ENCODE measurements around the gene ACHE.
A peak's percentile ranks its signal among the peaks of the same experiment; 100 is the strongest.
"Not testable (repeated sequence)": the region's sequence is repeated elsewhere in the genome, so short reads cannot be mapped to it uniquely, and the experiment has no call there.

Gene ACHE

DNA sequence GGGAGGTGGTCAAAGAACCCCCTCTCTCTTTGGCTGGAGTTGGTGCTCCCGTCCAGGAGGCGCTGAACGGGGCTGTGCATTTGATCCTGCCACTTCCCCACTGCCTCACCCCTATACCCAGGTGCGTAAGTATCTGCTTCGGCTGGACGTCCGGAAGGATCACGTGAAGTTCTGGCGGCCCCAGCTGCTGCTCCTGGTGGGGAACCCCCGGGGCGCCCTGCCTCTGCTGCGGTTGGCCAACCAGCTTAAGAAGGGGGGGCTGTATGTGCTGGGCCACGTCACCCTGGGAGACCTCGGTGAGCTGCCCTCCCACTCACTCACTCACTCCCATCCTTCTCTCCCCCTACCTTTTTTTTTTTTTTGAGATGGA lies 34.1 kb downstream of the ACHE start:
- no peak for DNase-seq (ENCODE audit: low read depth, low spot score)

- DNase-seq (ENCODE audit: low read depth, low spot score) = no peak
Measured at GRCh38 chr7:100860702-100861615, 34.7 kb downstream of the ACHE start.

GRCh38 chr7:100859856-100860255 lies 35.8 kb downstream of the ACHE start:
- DNase-seq (ENCODE audit: low read depth, low spot score) = no peak

DNA sequence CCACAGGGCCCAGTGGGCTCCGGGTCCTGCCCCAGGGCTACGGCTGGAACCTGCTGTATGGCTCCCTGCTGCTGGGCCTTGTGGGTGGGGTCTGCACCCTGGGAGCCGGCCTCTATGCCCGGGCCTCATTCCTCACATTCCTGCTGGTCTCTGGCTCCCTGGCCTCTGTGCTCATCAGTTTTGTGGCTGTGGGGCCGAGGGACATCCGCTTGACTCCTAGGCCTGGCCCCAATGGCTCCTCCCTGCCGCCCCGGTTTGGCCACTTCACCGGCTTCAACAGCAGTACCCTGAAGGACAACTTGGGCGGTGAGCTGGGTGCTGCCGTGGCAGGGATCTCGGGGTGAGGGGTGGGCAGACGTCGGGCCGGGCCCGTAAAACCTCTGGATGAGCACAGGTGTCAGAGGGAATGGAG lies 38.8 kb downstream of the ACHE start:
- no peak for DNase-seq (ENCODE audit: low read depth, low spot score)

GRCh38 chr7:100855515-100855914 lies 40.2 kb downstream of the ACHE start:
- no peak for DNase-seq (ENCODE audit: low read depth, low spot score)

DNA sequence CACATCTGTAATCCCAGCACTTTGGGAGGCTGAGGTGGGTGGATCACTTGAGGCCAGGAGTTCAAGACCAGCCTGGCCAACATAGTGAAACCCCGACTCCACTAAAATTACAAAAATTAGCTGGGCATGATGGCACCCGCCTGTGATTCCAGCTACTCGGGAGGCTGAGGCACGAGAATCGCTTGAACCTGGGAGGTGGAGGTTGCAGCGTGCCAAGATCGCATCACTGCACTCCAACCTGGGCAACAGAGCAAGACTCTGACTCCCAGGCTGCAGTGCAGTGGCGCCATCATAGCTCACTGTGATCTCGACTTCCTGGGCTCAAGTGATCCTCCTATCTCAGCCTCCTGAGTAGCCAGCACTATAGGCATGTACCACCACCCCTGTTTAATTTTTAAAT lies 40.8 kb downstream of the ACHE start:
- not testable (repeated sequence) for DNase-seq (ENCODE audit: low read depth, low spot score)

- no peak for DNase-seq (ENCODE audit: low read depth, low spot score)
Measured at GRCh38 chr7:100854146-100854895, 41.4 kb downstream of the ACHE start.

DNA sequence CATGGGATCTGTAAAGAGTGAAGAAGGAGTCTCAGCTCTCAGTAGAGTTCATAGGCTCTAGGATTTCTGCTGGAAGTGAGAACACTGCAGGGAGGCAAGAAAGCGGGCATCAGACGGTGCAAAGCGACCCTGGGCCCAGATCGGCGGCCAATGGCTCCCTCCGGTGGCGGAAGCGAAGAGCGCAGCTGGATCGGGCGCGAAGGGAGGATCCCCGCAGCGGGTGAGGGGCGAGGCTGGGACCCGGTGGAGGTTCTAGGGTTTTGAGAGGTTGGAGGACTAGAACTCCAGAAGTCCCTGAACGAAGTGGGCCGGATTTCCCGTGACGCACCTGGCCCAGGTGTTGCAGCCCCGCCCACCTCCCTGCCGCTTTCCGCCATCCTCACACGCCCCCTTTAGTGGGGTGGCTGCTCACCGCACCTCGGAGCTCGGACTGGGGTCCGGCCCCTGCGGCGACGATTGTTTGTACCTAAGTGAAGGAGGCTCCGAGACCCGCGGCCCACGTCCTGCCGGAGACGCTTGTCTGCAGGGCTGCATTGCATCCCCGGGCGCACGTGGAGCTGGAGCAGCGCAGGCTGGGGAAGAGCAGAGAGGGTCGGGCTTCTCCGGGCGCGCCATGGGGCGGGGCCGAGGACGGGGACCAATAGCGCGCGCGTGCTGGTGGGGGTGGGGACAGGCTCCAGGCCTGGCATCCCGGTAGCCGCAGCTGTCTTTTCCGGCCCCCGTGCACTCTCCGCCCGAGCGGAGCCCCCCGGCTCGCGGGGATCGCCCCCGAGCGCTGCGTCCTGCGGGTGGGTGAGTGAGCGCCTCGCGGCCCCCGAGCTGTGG lies 43.4 kb downstream of the ACHE start, which contains the start of gene SLC12A9:
Gene SLC12A9 (plus strand): TSS at position 666 of the 825 bp plus-strand sequence. CDS start 1,485 bp downstream, outside the sequence.
- DNase-seq (ENCODE audit: low read depth, low spot score) = peak; percentile 70

- no peak for DNase-seq (ENCODE audit: low read depth, low spot score)
Measured at GRCh38 chr7:100847360-100847759, 48.3 kb downstream of the ACHE start.

DNA sequence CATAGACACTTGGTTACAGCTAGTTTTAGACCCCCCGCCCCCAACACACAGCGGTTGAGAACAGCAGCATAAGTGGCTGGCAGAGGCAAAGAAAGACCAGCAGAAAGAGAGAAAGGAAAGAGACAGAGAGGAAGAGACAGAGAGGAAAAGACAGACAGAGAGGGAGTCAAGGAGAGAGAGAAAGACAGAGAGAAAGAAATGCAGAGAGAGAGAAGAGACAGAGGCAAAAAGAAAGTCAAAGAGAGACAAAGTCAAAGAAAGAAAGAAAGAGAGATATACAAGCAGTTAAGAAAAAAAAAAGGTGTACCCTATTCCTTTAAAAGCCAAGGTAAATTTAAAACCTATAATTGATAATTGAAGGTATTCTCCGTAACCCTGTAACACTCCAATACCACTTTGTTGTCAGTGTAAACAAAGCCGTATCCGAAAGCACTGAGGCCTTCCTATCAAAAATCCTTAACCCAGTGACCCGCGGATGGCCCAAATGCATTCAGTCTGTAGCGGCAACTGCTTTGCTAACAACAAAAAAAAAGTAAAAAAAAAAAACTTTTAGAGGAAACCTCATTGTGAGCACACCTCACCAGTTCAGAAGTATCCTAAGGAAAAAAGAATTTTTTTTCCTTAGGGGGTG lies 55.1 kb downstream of the ACHE start:
- no peak for DNase-seq (ENCODE audit: low read depth, low spot score)

Data from activated naive CD8-positive, alpha-beta T cell treated with anti-CD3 and anti-CD28 coated beads, Interleukin-2, amount 50 U/mL, for 16 hours (primary cell).